NCI-H2171 treated with DMSO at 0.1 percent for 48 hours (cell line): ENCODE measurements around the gene MEIS1.

Experiments used
- DNase-seq: peaks from one replicate; lab custom pipeline; 2025; lab: John Stamatoyannopoulos, UW

Gene MEIS1

DNA sequence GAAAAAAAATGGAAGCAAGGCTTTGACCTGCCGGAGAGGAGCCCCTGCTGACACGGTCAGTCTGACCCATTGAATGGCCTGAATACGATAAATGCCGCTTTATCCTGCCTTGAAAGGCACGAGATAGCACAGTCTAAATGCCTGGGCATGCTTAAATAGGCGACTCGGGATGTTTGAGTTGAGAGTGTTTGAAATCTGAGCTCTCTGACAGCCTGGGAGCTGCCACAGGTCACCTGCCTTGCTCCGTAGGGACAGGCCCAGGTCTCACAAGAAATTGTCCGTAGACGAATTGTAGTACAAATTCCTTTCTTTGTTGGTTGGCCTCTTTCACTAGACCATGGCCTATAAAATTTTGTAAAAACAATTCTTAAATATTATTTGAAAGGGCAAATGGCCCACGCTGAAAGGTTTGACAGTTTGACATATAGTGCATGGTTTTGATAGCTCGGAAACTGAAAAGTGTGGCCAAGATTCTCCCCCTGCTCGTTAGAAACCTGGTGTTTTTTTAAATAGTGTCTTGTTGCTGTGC lies 72.8 kb downstream of the MEIS1 start:
- peak; percentile 48 for DNase-seq

DNA sequence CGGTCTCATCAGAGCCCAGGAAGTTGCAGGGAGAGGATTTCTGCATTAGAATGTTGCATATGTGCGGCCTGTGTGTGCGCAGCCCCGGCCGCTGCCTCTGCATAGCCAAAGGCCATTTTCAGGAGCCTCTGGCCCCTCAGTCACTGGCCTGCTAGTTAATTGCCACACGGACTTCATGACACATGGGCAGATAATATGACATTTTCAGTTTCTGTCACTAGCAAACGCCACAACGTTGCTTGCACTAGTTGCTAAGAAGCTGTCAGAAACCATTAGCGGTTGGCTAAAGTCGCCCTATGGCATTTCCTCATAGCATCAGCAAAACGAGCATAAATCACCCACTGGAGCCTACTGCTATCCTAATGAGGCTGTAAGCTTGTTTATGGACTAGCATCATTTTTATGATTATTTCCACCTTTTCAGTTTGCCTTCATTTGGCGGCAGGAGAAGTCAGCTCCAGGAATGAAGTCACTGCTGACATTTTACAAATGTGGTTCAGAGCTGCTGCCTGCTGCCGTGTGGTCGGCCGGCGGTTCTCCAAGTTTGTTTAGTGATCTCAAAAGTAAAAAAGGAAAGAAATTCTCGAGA lies 73.7 kb downstream of the MEIS1 start:
- no peak for DNase-seq

- no peak for DNase-seq
Measured at GRCh38 chr2:66509326-66509811, 74.4 kb downstream of the MEIS1 start.

- DNase-seq, result no peak
Measured at GRCh38 chr2:66512626-66513025, 77.7 kb downstream of the MEIS1 start.

- no peak for DNase-seq
Measured at GRCh38 chr2:66515743-66516142, 80.8 kb downstream of the MEIS1 start.

DNA sequence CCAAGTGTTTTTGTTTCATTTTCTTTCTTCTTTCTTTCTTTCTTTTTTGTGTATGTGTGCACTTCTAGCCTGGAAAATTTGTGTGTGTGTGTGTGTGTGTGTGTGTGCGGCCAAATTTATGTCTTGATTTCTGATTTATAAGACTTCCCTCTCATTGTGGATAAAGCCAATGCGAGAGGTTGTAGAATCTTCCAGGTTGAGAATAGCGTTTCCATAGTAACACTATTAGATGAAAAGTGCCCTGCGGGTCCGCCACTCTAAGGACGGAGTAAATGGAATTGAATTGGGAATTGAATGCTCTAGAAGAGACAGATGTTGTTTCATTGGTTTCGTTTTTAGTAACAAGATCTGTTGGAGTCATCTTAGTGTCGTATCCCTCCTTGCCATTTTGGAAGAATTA lies 81.6 kb downstream of the MEIS1 start:
- DNase-seq, result no peak

- no peak for DNase-seq
Measured at GRCh38 chr2:66517772-66518171, 82.8 kb downstream of the MEIS1 start.

- DNase-seq, result no peak
Measured at GRCh38 chr2:66519264-66519843, 84.4 kb downstream of the MEIS1 start.

GRCh38 chr2:66521291-66521922 lies 86.5 kb downstream of the MEIS1 start:
- no peak for DNase-seq

- DNase-seq, result no peak
Measured at GRCh38 chr2:66522611-66523376, 87.9 kb downstream of the MEIS1 start.

DNA sequence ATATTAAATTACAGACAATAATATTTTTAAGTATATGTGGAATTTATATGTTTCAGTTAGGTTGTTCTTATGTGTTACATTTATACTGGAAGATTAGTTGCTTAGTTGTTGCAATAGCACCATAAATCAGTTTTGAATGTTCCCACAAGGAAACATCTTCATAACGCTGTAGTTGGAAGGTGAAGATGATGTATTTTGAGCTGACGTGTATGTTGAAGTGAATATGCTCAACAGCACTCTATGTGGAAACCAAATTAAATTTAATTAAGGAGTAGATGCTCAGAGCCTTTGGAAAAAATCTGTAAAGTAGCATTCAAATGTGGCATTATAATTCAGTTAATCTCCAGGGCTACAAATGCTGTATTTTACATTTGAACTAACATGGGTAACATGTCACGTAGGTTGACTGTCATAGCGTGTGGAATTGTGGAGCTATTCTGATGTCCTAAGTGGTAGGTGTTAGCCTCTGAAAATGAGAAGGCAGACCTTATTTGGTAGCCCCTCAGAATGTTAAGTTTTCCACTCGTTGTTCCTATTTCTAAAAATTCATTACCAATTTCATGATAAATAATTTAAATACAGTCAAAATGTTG lies 88.5 kb downstream of the MEIS1 start:
- no peak for DNase-seq

DNA sequence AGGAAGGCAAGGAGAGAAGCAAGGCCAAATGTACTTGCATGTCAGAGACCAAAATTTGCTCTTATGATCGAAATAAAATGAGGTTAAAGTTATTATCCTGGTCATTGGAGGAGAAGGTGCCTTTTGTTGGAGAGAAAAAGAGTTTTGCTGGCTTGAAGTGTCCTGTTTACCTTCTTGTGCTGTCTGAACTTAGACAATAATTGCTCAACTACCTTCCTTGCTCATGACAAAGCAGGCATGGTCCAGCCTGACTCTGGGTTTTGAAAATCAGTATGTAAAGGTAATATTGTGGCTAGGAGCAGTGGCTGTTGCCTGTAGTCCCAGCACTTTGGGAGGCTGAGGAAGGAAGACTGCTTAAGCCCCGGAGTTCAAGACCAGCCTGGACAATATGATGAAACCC lies 89.1 kb downstream of the MEIS1 start:
- no peak for DNase-seq

DNA sequence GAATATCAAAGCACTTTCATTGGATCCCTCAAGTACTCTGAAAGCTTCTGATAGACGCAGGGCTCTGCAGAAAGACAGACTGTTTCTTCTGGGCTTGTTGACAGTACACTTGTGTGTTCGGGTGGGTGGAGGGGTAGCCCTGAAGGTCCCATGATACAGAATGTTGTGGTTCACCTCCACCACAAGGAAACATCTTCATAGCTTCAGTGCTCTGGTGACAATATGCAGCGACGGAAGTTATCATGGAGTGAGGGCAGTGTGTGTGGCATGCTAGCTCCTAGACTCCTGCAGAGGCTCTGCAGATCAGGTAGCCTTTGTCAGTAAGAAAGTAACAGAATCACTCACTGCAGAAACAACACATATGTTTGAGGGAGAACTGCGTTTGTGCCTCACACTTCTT lies 90.7 kb downstream of the MEIS1 start:
- no peak for DNase-seq

DNA sequence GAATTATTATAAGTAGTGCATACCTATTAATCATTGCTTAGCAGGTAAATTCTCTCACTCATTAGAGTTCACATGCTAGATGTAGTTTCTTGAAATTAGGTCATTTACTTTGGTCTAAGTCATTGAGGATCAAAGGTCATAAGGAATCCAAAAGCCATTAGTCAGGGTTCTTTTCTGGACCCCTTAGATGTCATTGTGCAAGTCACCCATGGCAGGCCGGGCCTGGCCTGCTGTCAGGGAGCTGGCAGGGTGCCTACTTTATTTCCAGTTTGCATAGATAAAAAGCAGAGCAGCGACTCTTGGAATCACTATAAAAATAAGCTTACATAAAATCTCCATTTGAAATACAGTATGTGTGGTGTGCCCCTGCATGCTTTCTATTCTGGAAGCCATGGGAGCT lies 91.3 kb downstream of the MEIS1 start:
- DNase-seq, result no peak

GRCh38 chr2:66528974-66529724 lies 94.2 kb downstream of the MEIS1 start:
- no peak for DNase-seq

DNA sequence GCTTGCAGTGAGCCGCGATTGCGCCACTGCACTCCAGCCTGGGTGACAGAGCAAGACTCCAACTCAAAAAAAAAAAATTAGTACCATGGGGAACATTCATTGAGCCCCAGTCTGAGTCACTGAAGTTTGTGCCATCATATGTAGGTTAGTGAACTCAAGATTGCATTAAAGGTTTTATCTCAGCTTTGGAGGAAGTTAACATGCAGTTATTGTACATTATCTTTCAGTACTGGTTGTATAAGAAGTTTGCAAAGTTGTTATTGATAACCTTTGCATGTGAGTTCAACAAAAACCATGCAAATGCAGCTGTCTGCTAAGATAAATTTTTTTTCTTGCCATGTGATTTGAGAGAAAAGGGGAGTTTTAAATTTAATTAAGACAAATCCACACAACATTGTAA lies 95.7 kb downstream of the MEIS1 start:
- no peak for DNase-seq

- no peak for DNase-seq
Measured at GRCh38 chr2:66531155-66531554, 96.2 kb downstream of the MEIS1 start.

GRCh38 chr2:66531567-66531966 lies 96.6 kb downstream of the MEIS1 start:
- DNase-seq, result peak; percentile 4

DNA sequence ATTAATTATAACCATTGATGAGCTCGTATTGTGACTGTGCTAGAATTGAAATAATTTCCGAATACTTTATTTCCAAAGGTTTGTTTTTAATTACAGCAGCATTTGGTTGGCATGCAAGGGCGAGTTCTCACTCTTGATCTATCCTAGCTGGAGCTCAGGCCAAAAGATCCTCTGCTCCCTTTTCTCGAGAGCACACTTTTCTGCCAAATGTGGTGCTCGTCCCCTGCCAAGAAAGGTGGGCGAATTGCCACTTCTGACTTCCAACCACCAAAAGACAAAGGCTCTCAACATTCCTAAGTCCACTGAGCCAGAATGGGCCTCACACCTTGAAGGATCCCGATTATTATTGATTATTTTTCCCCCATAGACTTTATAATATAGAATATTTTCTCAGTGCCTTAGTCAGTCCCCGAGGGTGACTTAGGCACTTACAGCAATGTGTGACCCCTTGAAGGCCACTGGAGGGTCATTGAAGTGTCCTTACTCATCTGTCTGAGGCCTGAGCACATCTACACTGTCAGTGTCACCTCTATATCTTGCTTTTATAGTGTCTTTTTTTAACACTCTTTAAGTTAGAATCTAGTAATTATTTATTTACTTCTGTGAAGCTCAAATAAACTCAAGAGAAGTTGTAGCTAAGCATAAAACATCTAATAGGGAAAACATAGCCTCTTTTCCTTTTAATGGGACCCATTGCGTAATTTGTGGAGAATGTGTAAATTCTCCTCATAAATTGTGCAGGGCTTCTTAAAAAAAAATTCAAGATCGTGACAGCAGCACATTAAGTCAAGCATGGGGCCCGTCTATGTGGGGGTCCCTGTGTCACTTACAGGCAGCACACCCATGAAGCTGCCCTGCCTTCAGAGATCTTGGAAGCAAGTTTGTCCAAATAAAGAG lies 98.3 kb downstream of the MEIS1 start:
- no peak for DNase-seq

DNA sequence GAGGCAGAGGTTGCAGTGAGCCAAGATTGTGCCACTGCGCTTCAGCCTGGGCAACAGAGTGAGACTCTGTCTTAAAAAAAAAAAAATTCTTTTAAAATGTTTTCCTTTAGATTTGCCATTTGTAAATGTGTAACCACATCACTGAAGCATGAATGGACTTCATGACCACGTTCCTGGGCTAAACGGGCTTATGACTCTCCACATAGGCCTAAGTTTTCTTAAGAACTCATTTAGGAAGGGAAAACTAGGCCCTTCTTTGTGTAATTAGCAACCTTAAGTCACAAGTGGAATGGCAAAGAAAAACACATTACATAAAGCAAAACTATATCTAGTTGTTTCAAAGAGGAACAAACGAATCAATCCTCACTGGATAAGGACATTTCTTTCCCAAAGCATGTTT lies 99.5 kb downstream of the MEIS1 start:
- no peak for DNase-seq
